CD4-positive, alpha-beta T cell treated with Interleukin-15 for 1 hour (primary cell): Measurements from ENCODE around the gene MINK1.

ENCODE experiments used
- DNase-seq: peaks from one replicate; pipeline ENCODE4 v3.0.0-alpha.2; 2020

MINK1 gene

GRCh38 chr17:4935650-4936049, 102.5 kb downstream of the MINK1 start:
- DNase-seq: no peak

- DNase-seq: no peak
Measured at GRCh38 chr17:4936436-4936835, 103.3 kb downstream of the MINK1 start.

- no peak for DNase-seq
Measured at GRCh38 chr17:4937553-4937952, 104.4 kb downstream of the MINK1 start.

- DNase-seq: no peak
Measured at GRCh38 chr17:4938069-4938491, 104.9 kb downstream of the MINK1 start.

- no peak for DNase-seq
Measured at GRCh38 chr17:4938688-4939545, 105.8 kb downstream of the MINK1 start.

GRCh38 chr17:4939546-4939795, 106.3 kb downstream of the MINK1 start:
- DNase-seq: no peak

- DNase-seq: peak; percentile 99
Measured at GRCh38 chr17:4939796-4940554, 106.8 kb downstream of the MINK1 start, which contains the start of the genes RNF167 and SLC25A11. RNF167 (plus strand) TSS chr17:4940268; CDS start chr17:4940910, 642 bp downstream. SLC25A11 (minus strand) TSS chr17:4940046; CDS start chr17:4939910, 136 bp downstream.

GRCh38 chr17:4940555-4941318, 107.6 kb downstream of the MINK1 start:
- no peak for DNase-seq

GRCh38 chr17:4941319-4941610, 108.1 kb downstream of the MINK1 start:
- no peak for DNase-seq

- no peak for DNase-seq
Measured at GRCh38 chr17:4942760-4943508, 109.8 kb downstream of the MINK1 start.

GRCh38 chr17:4944163-4944553, 111.0 kb downstream of the MINK1 start:
- DNase-seq: peak; percentile 57

GRCh38 chr17:4944554-4945175, 111.5 kb downstream of the MINK1 start:
- DNase-seq: no peak

GRCh38 chr17:4945176-4945943, 112.2 kb downstream of the MINK1 start:
- DNase-seq: peak; percentile 80

- no peak for DNase-seq
Measured at GRCh38 chr17:4945944-4946280, 112.8 kb downstream of the MINK1 start.

GRCh38 chr17:4946312-4946976, 113.3 kb downstream of the MINK1 start:
- no peak for DNase-seq

- DNase-seq: no peak
Measured at GRCh38 chr17:4947010-4947410, 113.9 kb downstream of the MINK1 start.
